Measurements from ENCODE around the gene IMMP2L. TPM values are rescaled to one million over a fixed set of nuclear protein-coding genes. Genes with fewer than 3 reads are reported as not detected.

The IMMP2L gene
- total RNA-seq, 2 experiments from 2014 or later: 10.2 to 12.8 TPM

GRCh38 chr7:110889335-110889734, 673.0 kb downstream of the IMMP2L start:
- peaks cover 11% of the 10 kb centered on the region for H3K36me3 Mint-ChIP-seq
- peaks cover 12% of the 10 kb centered on the region for H3K4me1 Mint-ChIP-seq
- ATAC-seq (ENCODE audit: low read depth) (no peak), DNase-seq (no peak)
- H3K4me3 Mint-ChIP-seq: no peak overlapping the region
- no peak overlapping the region for H3K27ac Mint-ChIP-seq
- H3K9me3 Mint-ChIP-seq: peaks cover 11% of the 10 kb centered on the region
- POLR2A ChIA-PET: no interaction called here
- H3K27me3 Mint-ChIP-seq: no peaks in the 10 kb centered on the region

GRCh38 chr7:110888641-110889040, 673.7 kb downstream of the IMMP2L start:
- Mint-ChIP-seq H3K36me3 (peaks cover 6% of the 10 kb centered on the region), H3K27ac (no peak overlapping the region), H3K9me3 (peaks cover 4% of the 10 kb centered on the region), H3K4me1 (peaks cover 12% of the 10 kb centered on the region), H3K27me3 (no peaks in the 10 kb centered on the region), H3K4me3 (no peak overlapping the region)
- DNase-seq: no peak
- no peak for ATAC-seq (ENCODE audit: low read depth)
- POLR2A ChIA-PET: no interaction called here

- Mint-ChIP-seq H3K4me1 (peaks cover 11% of the 10 kb centered on the region), H3K27ac (no peak overlapping the region), H3K27me3 (no peaks in the 10 kb centered on the region), H3K36me3 (peaks cover 10% of the 10 kb centered on the region), H3K9me3 (peaks cover 3% of the 10 kb centered on the region), H3K4me3 (no peak overlapping the region)
- DNase-seq (no peak), ATAC-seq (ENCODE audit: low read depth) (no peak)
- POLR2A ChIA-PET: no interaction called here
These were observed 676.8 kb downstream of the IMMP2L start for GRCh38 chr7:110885474-110885873.

GRCh38 chr7:110881721-110882120, 680.6 kb downstream of the IMMP2L start:
- ATAC-seq (ENCODE audit: low read depth): no peak
- Mint-ChIP-seq H3K9me3 (peaks cover 4% of the 10 kb centered on the region), H3K4me3 (no peak overlapping the region), H3K27ac (peak overlapping the region; percentile 2), H3K36me3 (peaks cover 10% of the 10 kb centered on the region), H3K4me1 (peaks cover 7% of the 10 kb centered on the region), H3K27me3 (no peaks in the 10 kb centered on the region)
- DNase-seq: no peak
- POLR2A ChIA-PET: no interaction called here

GRCh38 chr7:110880971-110881370, 681.3 kb downstream of the IMMP2L start:
- DNase-seq: no peak
- POLR2A ChIA-PET: no interaction called here
- no peak for ATAC-seq (ENCODE audit: low read depth)
- H3K27me3 Mint-ChIP-seq: no peaks in the 10 kb centered on the region
- peak overlapping the region; percentile 40 for H3K4me3 Mint-ChIP-seq
- H3K4me1 Mint-ChIP-seq: peaks cover 5% of the 10 kb centered on the region
- H3K27ac Mint-ChIP-seq: peak overlapping the region; percentile 38
- peaks cover 9% of the 10 kb centered on the region for H3K36me3 Mint-ChIP-seq
- H3K9me3 Mint-ChIP-seq: peaks cover 5% of the 10 kb centered on the region

GRCh38 chr7:110877016-110877415, 685.3 kb downstream of the IMMP2L start:
- no peak overlapping the region for H3K4me3 Mint-ChIP-seq
- peaks cover 4% of the 10 kb centered on the region for H3K4me1 Mint-ChIP-seq
- POLR2A ChIA-PET: no interaction called here
- no peak for DNase-seq
- H3K9me3 Mint-ChIP-seq: peaks cover 7% of the 10 kb centered on the region
- ATAC-seq (ENCODE audit: low read depth): no peak
- H3K36me3 Mint-ChIP-seq: peaks cover 11% of the 10 kb centered on the region
- H3K27me3 Mint-ChIP-seq: no peaks in the 10 kb centered on the region
- H3K27ac Mint-ChIP-seq: no peak overlapping the region

- H3K4me1 Mint-ChIP-seq: peaks cover 2% of the 10 kb centered on the region
- H3K4me3 Mint-ChIP-seq: no peak overlapping the region
- no peak for ATAC-seq (ENCODE audit: low read depth)
- no peak for DNase-seq
- peaks cover 7% of the 10 kb centered on the region for H3K9me3 Mint-ChIP-seq
- POLR2A ChIA-PET: no interaction called here
- no peaks in the 10 kb centered on the region for H3K27me3 Mint-ChIP-seq
- H3K27ac Mint-ChIP-seq: no peak overlapping the region
- peaks cover 8% of the 10 kb centered on the region for H3K36me3 Mint-ChIP-seq
These were observed 686.9 kb downstream of the IMMP2L start for GRCh38 chr7:110875346-110875745.

- Mint-ChIP-seq H3K27ac (no peak overlapping the region), H3K9me3 (peaks cover 6% of the 10 kb centered on the region), H3K4me3 (no peak overlapping the region), H3K4me1 (no peaks in the 10 kb centered on the region), H3K27me3 (no peaks in the 10 kb centered on the region), H3K36me3 (peaks cover 11% of the 10 kb centered on the region)
- DNase-seq (no peak), ATAC-seq (ENCODE audit: low read depth) (no peak)
- POLR2A ChIA-PET: no interaction called here
These were observed 690.4 kb downstream of the IMMP2L start for GRCh38 chr7:110871856-110872255.

GRCh38 chr7:110870926-110871325, 691.4 kb downstream of the IMMP2L start:
- DNase-seq: no peak
- Mint-ChIP-seq H3K27ac (no peak overlapping the region), H3K27me3 (no peaks in the 10 kb centered on the region), H3K36me3 (peaks cover 11% of the 10 kb centered on the region), H3K4me3 (no peak overlapping the region), H3K4me1 (peaks cover 2% of the 10 kb centered on the region), H3K9me3 (peaks cover 4% of the 10 kb centered on the region)
- POLR2A ChIA-PET: no interaction called here
- ATAC-seq (ENCODE audit: low read depth): no peak

GRCh38 chr7:110868458-110868857, 693.8 kb downstream of the IMMP2L start:
- Mint-ChIP-seq H3K36me3 (peaks cover 11% of the 10 kb centered on the region), H3K4me1 (peaks cover 2% of the 10 kb centered on the region), H3K27ac (no peak overlapping the region), H3K4me3 (no peak overlapping the region), H3K27me3 (no peaks in the 10 kb centered on the region), H3K9me3 (peaks cover 6% of the 10 kb centered on the region)
- DNase-seq (no peak), ATAC-seq (ENCODE audit: low read depth) (no peak)
- POLR2A ChIA-PET: no interaction called here

- DNase-seq (no peak), ATAC-seq (ENCODE audit: low read depth) (no peak)
- Mint-ChIP-seq H3K4me1 (peaks cover 2% of the 10 kb centered on the region), H3K9me3 (peaks cover 6% of the 10 kb centered on the region), H3K4me3 (no peak overlapping the region), H3K36me3 (peaks cover 18% of the 10 kb centered on the region), H3K27me3 (no peaks in the 10 kb centered on the region), H3K27ac (no peak overlapping the region)
- POLR2A ChIA-PET: no interaction called here
These were observed 694.5 kb downstream of the IMMP2L start for GRCh38 chr7:110867771-110868170.

- H3K9me3 Mint-ChIP-seq: peaks cover 8% of the 10 kb centered on the region
These were observed 699.0 kb downstream of the IMMP2L start for GRCh38 chr7:110863258-110863657.

GRCh38 chr7:110861163-110861562, 701.1 kb downstream of the IMMP2L start:
- H3K9me3 Mint-ChIP-seq: peaks cover 8% of the 10 kb centered on the region
- H3K27ac Mint-ChIP-seq: no peak overlapping the region
- no peak overlapping the region for H3K4me3 Mint-ChIP-seq
- DNase-seq (no peak), ATAC-seq (ENCODE audit: low read depth) (no peak)
- peaks cover 2% of the 10 kb centered on the region for H3K4me1 Mint-ChIP-seq
- peaks cover 14% of the 10 kb centered on the region for H3K36me3 Mint-ChIP-seq
- POLR2A ChIA-PET: no interaction called here
- no peaks in the 10 kb centered on the region for H3K27me3 Mint-ChIP-seq

More at GRCh38 chr7:110863258-110863657, 699.0 kb downstream of the IMMP2L start:
- Mint-ChIP-seq H3K4me3 (no peak overlapping the region), H3K27ac (no peak overlapping the region), H3K4me1 (peaks cover 2% of the 10 kb centered on the region), H3K27me3 (no peaks in the 10 kb centered on the region), H3K36me3 (peaks cover 15% of the 10 kb centered on the region)
- ATAC-seq (ENCODE audit: low read depth): no peak
- POLR2A ChIA-PET: no interaction called here
- no peak for DNase-seq

- POLR2A ChIA-PET: no interaction called here
- Mint-ChIP-seq H3K9me3 (peaks cover 2% of the 10 kb centered on the region), H3K27me3 (no peaks in the 10 kb centered on the region), H3K27ac (no peak overlapping the region), H3K4me1 (no peaks in the 10 kb centered on the region), H3K36me3 (peaks cover 4% of the 10 kb centered on the region), H3K4me3 (no peak overlapping the region)
- DNase-seq: no peak
- no peak for ATAC-seq (ENCODE audit: low read depth)
These were observed 705.2 kb downstream of the IMMP2L start for GRCh38 chr7:110857106-110857505.

- Mint-ChIP-seq H3K4me1 (no peaks in the 10 kb centered on the region), H3K4me3 (no peak overlapping the region), H3K9me3 (peaks cover 2% of the 10 kb centered on the region), H3K27me3 (no peaks in the 10 kb centered on the region), H3K36me3 (peaks cover 4% of the 10 kb centered on the region), H3K27ac (no peak overlapping the region)
- no peak for DNase-seq
- ATAC-seq (ENCODE audit: low read depth): no peak
- POLR2A ChIA-PET: no interaction called here
These were observed 705.6 kb downstream of the IMMP2L start for GRCh38 chr7:110856704-110857103.
